Cardiac muscle cell (in vitro differentiated cells and primary cell): Measurements from ENCODE around the gene ULBP2. TPM values are rescaled to one million over a fixed set of nuclear protein-coding genes. Genes with fewer than 3 reads are reported as not detected.
A peak's percentile ranks its signal among the peaks of the same experiment; 100 is the strongest.
"Not testable (repeated sequence)": the region's sequence is repeated elsewhere in the genome, so short reads cannot be mapped to it uniquely, and the experiment has no call there.

Source experiments
- DNase-seq, 2 donors: peaks; one replicate each; pipeline versions ENCODE4 v3.0.0 to v3.0.0-alpha.2; 2010 to 2017; ENCODE audit warnings: low read depth in 1 of 2, low spot score in 1 of 2
- H3K27ac ChIP-seq: fragments of 200-600 bp; sonication (generic); 2 replicates; pipeline ENCODE4 v1.5.1; 2016
- H3K27me3 ChIP-seq: fragments of 200-600 bp; sonication (generic); 2 replicates; pipeline ENCODE4 v1.6.0; 2016; ENCODE audit warnings: control low read depth
- H3K36me3 ChIP-seq: fragments of 200-600 bp; sonication (generic); 2 replicates; pipeline ENCODE4 v1.5.1; 2016; ENCODE audit warnings: control low read depth
- H3K4me1 ChIP-seq: fragments of 200-600 bp; sonication (generic); 2 replicates; pipeline ENCODE4 v1.8.1; 2017; ENCODE audit warnings: low read depth, mild to moderate bottlenecking, mixed run types
- H3K4me3 ChIP-seq: fragments of 200-600 bp; sonication (generic); 2 replicates; pipeline ENCODE4 v1.5.1; 2016; ENCODE audit warnings: mild to moderate bottlenecking
- H3K9me3 ChIP-seq: fragments of 200-600 bp; sonication (generic); 2 replicates; pipeline ENCODE4 v1.5.1; 2017; ENCODE audit warnings: low read depth, mild to moderate bottlenecking, control low read depth
- polyA plus RNA-seq: library from polyadenylated mRNA; unstranded; fragments of >200 nt; fragmentation: Nextera tagmentation; extraction: Ambion mirVana; gene quantifications from 2 replicates; pipeline ENCODE4 v1.2.1, GENCODE V29; 2016
- total RNA-seq: library from RNA; depleted of rRNA; stranded (reverse); fragments of >200 nt; gene quantifications from 2 replicates; pipeline ENCODE4 v1.2.3, GENCODE V29; 2016
- TF ChIP-seq, protein P1 (sequence below): IDR thresholded peaks from 2 replicates; pipeline ENCODE4 v1.5.1; 2012; ENCODE audit warnings: low read depth, mild to moderate bottlenecking, low read length

Gene ULBP2
- total and polyA plus RNA-seq, 2 experiments from 2014 or later = not detected

GRCh38 chr6:149988550-149989346 lies 46.9 kb downstream of the ULBP2 start:
- no peaks in the 10 kb centered on the region for H3K36me3 ChIP-seq
- no peak overlapping the region for H3K4me3 ChIP-seq
- no peaks in the 10 kb centered on the region for H3K9me3 ChIP-seq
- H3K4me1 ChIP-seq = no peaks in the 10 kb centered on the region
- TF ChIP-seq, protein P1, sequence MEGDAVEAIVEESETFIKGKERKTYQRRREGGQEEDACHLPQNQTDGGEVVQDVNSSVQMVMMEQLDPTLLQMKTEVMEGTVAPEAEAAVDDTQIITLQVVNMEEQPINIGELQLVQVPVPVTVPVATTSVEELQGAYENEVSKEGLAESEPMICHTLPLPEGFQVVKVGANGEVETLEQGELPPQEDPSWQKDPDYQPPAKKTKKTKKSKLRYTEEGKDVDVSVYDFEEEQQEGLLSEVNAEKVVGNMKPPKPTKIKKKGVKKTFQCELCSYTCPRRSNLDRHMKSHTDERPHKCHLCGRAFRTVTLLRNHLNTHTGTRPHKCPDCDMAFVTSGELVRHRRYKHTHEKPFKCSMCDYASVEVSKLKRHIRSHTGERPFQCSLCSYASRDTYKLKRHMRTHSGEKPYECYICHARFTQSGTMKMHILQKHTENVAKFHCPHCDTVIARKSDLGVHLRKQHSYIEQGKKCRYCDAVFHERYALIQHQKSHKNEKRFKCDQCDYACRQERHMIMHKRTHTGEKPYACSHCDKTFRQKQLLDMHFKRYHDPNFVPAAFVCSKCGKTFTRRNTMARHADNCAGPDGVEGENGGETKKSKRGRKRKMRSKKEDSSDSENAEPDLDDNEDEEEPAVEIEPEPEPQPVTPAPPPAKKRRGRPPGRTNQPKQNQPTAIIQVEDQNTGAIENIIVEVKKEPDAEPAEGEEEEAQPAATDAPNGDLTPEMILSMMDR = no peak
- no peak for DNase-seq
- no peak overlapping the region for H3K27ac ChIP-seq
- H3K27me3 ChIP-seq = peaks cover 95% of the 10 kb centered on the region

GRCh38 chr6:149990212-149990660 lies 48.4 kb downstream of the ULBP2 start:
- Histone ChIP-seq H3K4me3 (peak overlapping the region; percentile 18), H3K27me3 (peaks cover 100% of the 10 kb centered on the region), H3K36me3 (no peaks in the 10 kb centered on the region), H3K27ac (no peak overlapping the region), H3K9me3 (no peaks in the 10 kb centered on the region), H3K4me1 (no peaks in the 10 kb centered on the region)
- TF ChIP-seq, protein P1 = no peak
- DNase-seq = no peak

DNA sequence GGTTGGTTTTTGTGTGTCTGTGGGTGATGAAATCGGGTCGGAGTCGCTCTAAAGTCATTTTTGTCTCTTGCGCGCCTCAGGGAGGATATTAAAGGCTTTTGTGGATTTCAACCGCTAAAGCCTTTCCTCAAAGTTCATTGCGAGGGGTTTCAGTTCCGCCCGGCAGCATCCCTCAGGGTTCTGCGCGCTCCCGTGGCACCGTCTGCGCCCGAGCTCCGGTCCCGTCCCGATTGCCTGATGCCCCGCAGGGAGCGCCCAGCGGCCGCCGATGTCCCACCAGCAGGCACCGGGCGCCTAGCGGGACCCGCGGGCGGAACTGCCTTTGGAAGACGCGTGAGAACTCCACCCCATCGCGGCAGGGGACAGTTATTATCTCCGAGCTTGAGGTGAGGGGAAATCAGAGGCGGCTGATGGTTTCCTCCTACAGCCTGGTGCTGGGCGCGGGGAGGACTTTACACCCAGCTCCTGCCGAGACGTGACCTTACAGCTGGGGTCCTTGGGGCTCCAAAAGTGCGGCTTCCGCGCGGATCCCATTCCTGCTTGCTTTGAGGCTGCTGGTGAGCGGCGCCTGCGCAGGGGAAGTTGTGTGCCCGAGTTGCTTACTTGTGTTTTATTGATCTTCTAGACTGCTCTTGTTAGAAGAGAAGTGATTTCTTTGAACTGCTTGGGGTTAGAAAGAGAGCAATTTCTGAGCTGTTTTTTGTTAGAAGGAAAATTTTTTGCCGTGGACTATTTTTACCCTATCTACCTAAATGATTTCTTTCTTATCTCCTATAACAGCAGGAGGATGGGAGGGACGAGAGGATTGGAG lies 49.1 kb downstream of the ULBP2 start:
- Histone ChIP-seq H3K4me3 (peak overlapping the region; percentile 18), H3K27me3 (peaks cover 100% of the 10 kb centered on the region), H3K4me1 (no peaks in the 10 kb centered on the region), H3K36me3 (no peaks in the 10 kb centered on the region), H3K9me3 (no peaks in the 10 kb centered on the region), H3K27ac (no peak overlapping the region)
- TF ChIP-seq, protein P1 = no peak
- DNase-seq = peak in 1 of 2 donors; percentile 37

GRCh38 chr6:149991472-149991795 lies 49.6 kb downstream of the ULBP2 start:
- H3K27ac ChIP-seq, H3K9me3 ChIP-seq, DNase-seq, H3K4me1 ChIP-seq, H3K36me3 ChIP-seq: not testable (repeated sequence)
- peak overlapping the region; percentile 18 for H3K4me3 ChIP-seq
- peaks cover 100% of the 10 kb centered on the region for H3K27me3 ChIP-seq

DNA sequence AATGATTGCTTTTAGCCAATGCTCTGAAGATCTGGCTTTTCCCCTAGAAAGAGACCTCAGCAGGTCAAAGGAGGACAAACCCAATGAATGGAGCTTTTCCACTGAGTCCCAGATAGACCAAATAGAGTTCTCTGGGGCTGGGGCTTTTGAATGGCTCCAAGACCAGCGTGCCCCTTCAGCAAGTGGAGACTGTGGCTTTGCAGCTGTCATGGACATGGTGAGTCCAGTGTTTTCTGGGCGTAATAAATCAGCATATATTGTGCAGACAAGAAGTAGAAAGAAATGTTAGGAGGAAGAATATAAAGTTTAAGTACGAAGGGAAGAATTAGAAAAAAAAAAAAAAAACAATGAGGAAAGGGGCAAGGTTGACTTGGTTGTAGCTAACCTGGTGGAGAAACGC lies 50.0 kb downstream of the ULBP2 start:
- H3K36me3 ChIP-seq = no peaks in the 10 kb centered on the region
- no peak overlapping the region for H3K4me3 ChIP-seq
- H3K27me3 ChIP-seq = peaks cover 100% of the 10 kb centered on the region
- no peaks in the 10 kb centered on the region for H3K9me3 ChIP-seq
- no peak for DNase-seq
- H3K27ac ChIP-seq = no peak overlapping the region
- TF ChIP-seq, protein P1 = no peak
- H3K4me1 ChIP-seq = no peaks in the 10 kb centered on the region
